Smooth muscle cell (in vitro differentiated cells): ENCODE data around the gene FBXO31. TPM values are rescaled to one million over a fixed set of nuclear protein-coding genes. Genes with fewer than 3 reads are reported as not detected.
"Not testable (repeated sequence)": the region's sequence is repeated elsewhere in the genome, so short reads cannot be mapped to it uniquely, and the experiment has no call there.

Source experiments
- DNase-seq: peaks from one replicate; lab custom pipeline; 2025; ENCODE audit not compliant: unreplicated experiment; lab: John Stamatoyannopoulos, UW
- H2AFZ ChIP-seq: fragments of 200-600 bp; sonication (generic); 2 replicates; pipeline ENCODE4 v1.6.0; 2016; ENCODE audit warnings: antibody characterized with exemption, low read depth, mild to moderate bottlenecking
- H3F3A ChIP-seq: fragments of 200-600 bp; sonication (generic); 2 replicates; pipeline ENCODE4 v1.6.0; 2017; ENCODE audit warnings: antibody characterized with exemption, low read depth
- H3K27ac ChIP-seq: fragments of 200-600 bp; sonication (generic); 2 replicates; pipeline ENCODE4 v1.5.1; 2016; ENCODE audit warnings: low read depth, mild to moderate bottlenecking
- H3K27me3 ChIP-seq: fragments of 200-600 bp; sonication (generic); 2 replicates; pipeline ENCODE4 v1.6.1; 2016; ENCODE audit warnings: low read depth, mild to moderate bottlenecking
- H3K36me3 ChIP-seq: fragments of 200-600 bp; sonication (generic); 2 replicates; pipeline ENCODE4 v1.5.1; 2016; ENCODE audit warnings: low read depth
- H3K4me1 ChIP-seq: fragments of 200-600 bp; sonication (generic); 2 replicates; pipeline ENCODE4 v1.5.1; 2016; ENCODE audit warnings: low read depth
- H3K4me2 ChIP-seq: fragments of 200-600 bp; sonication (generic); 2 replicates; pipeline ENCODE4 v1.6.0; 2016; ENCODE audit warnings: mild to moderate bottlenecking
- H3K4me3 ChIP-seq: fragments of 200-600 bp; sonication (generic); 2 replicates; pipeline ENCODE4 v1.5.1; 2016; ENCODE audit warnings: mild to moderate bottlenecking
- H3K79me2 ChIP-seq: fragments of 200-600 bp; sonication (generic); 2 replicates; pipeline ENCODE4 v1.6.0; 2016; ENCODE audit warnings: low read depth, mild to moderate bottlenecking
- H3K9ac ChIP-seq: fragments of 200-600 bp; sonication (generic); 2 replicates; pipeline ENCODE4 v1.6.0; 2016; ENCODE audit warnings: low read depth
- H3K9me3 ChIP-seq: fragments of 200-600 bp; sonication (generic); replicated peaks from 2 replicates; pipeline ENCODE4 v1.5.1; 2016; ENCODE audit warnings: low read depth
- H4K20me1 ChIP-seq: fragments of 200-600 bp; sonication (generic); 2 replicates; pipeline ENCODE4 v1.6.0; 2016; ENCODE audit warnings: low read depth
- WGBS: methylation state at CpG from one replicate; pipeline ENCODE4 v1.1.7; 2016; ENCODE audit warnings: low lambda C conversion rate; 5-methylcytosine and 5-hydroxymethylcytosine counted together
- polyA plus RNA-seq: library from polyadenylated mRNA; unstranded; fragments of >200 nt; fragmentation: Nextera tagmentation; extraction: Ambion mirVana; gene quantifications from 2 replicates; pipeline ENCODE4 v1.2.1, GENCODE V29; 2016
- total RNA-seq: library from RNA; depleted of rRNA; stranded (reverse); fragments of >200 nt; gene quantifications from 2 replicates; pipeline ENCODE4 v1.2.3, GENCODE V29; 2014
- TF ChIP-seq, protein P1 (sequence below): fragments of 200-600 bp; sonication (generic); IDR thresholded peaks from 2 replicates; pipeline ENCODE4 v1.5.1; 2017; ENCODE audit warnings: borderline replicate concordance, mild to moderate bottlenecking, antibody characterized with exemption; ENCODE audit not compliant: insufficient read depth, poor library complexity, severe bottlenecking

Gene FBXO31
- total and polyA plus RNA-seq, 2 experiments from 2014 or later = 13.9 to 25.6 TPM

DNA sequence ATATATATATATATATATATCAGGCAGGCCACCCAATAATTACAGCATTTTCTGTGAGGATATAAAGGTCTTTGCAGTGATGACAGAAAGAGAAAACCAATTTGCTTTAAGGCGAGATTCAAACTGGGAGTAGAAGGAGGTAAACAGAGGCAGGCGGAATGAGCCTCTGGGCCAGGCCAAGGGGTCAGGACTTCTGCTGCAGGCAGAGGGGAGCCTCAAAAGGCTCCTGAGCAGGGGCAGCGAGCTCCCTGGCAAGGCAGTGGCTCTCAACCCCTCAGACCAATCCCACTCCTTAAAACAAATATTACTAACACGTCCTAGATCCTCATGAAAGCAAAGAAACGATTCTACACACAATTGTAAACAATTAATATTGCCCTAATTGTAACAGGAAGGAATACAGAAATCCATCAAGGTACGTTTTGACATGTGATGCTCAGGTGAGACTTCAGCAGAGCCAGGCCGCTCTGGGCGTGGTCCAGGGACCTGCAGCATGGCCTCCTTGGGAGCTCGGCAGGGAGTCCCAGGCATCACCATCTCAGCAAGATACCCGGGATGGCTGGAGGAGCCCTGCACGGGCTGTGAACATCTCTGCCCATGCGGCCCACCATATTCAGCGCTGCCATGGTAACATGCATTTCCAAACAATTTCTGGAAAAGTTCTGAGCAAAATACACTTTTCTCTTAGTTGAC, 18.4 kb downstream of the FBXO31 start:
- H3K4me1 ChIP-seq = no peaks in the 10 kb centered on the region
- no peaks in the 10 kb centered on the region for H3K9me3 ChIP-seq
- H4K20me1 ChIP-seq = peaks cover 97% of the 10 kb centered on the region
- no peaks in the 10 kb centered on the region for H3K27me3 ChIP-seq
- no peaks in the 10 kb centered on the region for H3F3A ChIP-seq
- TF ChIP-seq, protein P1, sequence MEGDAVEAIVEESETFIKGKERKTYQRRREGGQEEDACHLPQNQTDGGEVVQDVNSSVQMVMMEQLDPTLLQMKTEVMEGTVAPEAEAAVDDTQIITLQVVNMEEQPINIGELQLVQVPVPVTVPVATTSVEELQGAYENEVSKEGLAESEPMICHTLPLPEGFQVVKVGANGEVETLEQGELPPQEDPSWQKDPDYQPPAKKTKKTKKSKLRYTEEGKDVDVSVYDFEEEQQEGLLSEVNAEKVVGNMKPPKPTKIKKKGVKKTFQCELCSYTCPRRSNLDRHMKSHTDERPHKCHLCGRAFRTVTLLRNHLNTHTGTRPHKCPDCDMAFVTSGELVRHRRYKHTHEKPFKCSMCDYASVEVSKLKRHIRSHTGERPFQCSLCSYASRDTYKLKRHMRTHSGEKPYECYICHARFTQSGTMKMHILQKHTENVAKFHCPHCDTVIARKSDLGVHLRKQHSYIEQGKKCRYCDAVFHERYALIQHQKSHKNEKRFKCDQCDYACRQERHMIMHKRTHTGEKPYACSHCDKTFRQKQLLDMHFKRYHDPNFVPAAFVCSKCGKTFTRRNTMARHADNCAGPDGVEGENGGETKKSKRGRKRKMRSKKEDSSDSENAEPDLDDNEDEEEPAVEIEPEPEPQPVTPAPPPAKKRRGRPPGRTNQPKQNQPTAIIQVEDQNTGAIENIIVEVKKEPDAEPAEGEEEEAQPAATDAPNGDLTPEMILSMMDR = no peak
- H3K9ac ChIP-seq = no peak overlapping the region
- no peaks in the 10 kb centered on the region for H3K36me3 ChIP-seq
- DNase-seq = no peak
- no peak overlapping the region for H3K27ac ChIP-seq
- no peak overlapping the region for H2AFZ ChIP-seq
- H3K4me3 ChIP-seq = no peak overlapping the region
- 97% methylated on average over 13 of the region's 13 CpGs for WGBS
- no peak overlapping the region for H3K4me2 ChIP-seq
- H3K79me2 ChIP-seq = peaks cover 27% of the 10 kb centered on the region

- no peaks in the 10 kb centered on the region for H3K9me3 ChIP-seq
- H3K9ac ChIP-seq = no peak overlapping the region
- H3K4me2 ChIP-seq = no peak overlapping the region
- H3K27ac ChIP-seq = no peak overlapping the region
- H3K4me1 ChIP-seq = no peaks in the 10 kb centered on the region
- peaks cover 15% of the 10 kb centered on the region for H3K79me2 ChIP-seq
- TF ChIP-seq, protein P1 = no peak
- no peak overlapping the region for H2AFZ ChIP-seq
- H3F3A ChIP-seq = no peaks in the 10 kb centered on the region
- DNase-seq = no peak
- H3K27me3 ChIP-seq = no peaks in the 10 kb centered on the region
- peaks cover 87% of the 10 kb centered on the region for H4K20me1 ChIP-seq
- no peaks in the 10 kb centered on the region for H3K36me3 ChIP-seq
- 80% methylated on average over 17 of the region's 17 CpGs for WGBS
- H3K4me3 ChIP-seq = no peak overlapping the region
These were observed 19.7 kb downstream of the FBXO31 start for GRCh38 chr16:87363771-87364455.

DNA sequence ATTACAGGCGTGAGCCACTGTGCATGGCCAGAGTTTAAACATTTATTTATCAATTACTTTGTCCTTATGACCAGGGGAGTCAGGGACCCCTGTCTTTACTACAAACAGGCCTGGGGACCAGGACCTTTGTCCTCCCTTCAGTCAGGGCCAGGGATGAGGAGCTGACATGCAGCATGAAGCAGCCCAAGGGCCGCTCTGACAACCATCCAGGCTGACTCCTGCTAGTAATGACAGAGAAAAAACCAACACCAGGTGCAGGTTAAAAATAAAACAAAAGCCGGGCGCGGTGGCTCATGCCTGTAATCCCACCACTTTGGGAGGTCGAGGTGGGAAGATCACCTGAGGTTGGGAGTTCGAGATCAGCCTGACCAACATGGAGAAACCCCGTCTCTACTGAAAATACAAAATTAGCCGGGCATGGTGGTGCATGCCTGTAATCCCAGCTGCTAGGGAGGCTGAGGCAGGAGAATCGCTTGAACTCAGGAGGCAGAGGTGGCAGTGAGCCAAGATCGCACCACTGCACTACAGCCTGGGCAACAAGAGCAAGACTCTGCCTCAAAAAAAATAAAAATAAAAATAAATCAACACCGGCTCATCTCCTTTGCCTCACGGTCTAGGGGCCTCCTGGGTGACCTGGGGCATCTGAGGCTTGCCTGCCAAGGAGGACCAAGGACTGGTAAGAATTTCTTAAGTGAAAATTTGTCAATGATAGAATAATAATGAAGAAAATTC, 20.6 kb downstream of the FBXO31 start:
- H3K36me3 ChIP-seq, H3K9me3 ChIP-seq, H3K79me2 ChIP-seq, H3K4me2 ChIP-seq, DNase-seq, H3K27me3 ChIP-seq, H2AFZ ChIP-seq, H3K4me3 ChIP-seq, H3K9ac ChIP-seq, H3K4me1 ChIP-seq, H3K27ac ChIP-seq, H3F3A ChIP-seq: not testable (repeated sequence)
- 96% methylated on average over 13 of the region's 13 CpGs for WGBS
- H4K20me1 ChIP-seq = peaks cover 78% of the 10 kb centered on the region

GRCh38 chr16:87361916-87362619, 21.5 kb downstream of the FBXO31 start:
- H4K20me1 ChIP-seq = peaks cover 69% of the 10 kb centered on the region
- TF ChIP-seq, protein P1 = no peak
- no peak overlapping the region for H2AFZ ChIP-seq
- H3K9ac ChIP-seq = no peak overlapping the region
- H3K27me3 ChIP-seq = no peaks in the 10 kb centered on the region
- H3K79me2 ChIP-seq = peaks cover 2% of the 10 kb centered on the region
- 82% methylated on average over 8 of the region's 8 CpGs for WGBS
- H3K4me3 ChIP-seq = no peak overlapping the region
- H3K9me3 ChIP-seq = no peaks in the 10 kb centered on the region
- no peak for DNase-seq
- H3K4me2 ChIP-seq = no peak overlapping the region
- H3K27ac ChIP-seq = no peak overlapping the region
- no peaks in the 10 kb centered on the region for H3K4me1 ChIP-seq
- no peaks in the 10 kb centered on the region for H3K36me3 ChIP-seq
- H3F3A ChIP-seq = no peaks in the 10 kb centered on the region
